Measurements from ENCODE around the gene TATDN3. TPM values are rescaled to one million over a fixed set of nuclear protein-coding genes. Genes with fewer than 3 reads are reported as not detected.

TATDN3 gene
- total RNA-seq, 1 experiment from 2014 or later: 13.8 TPM

GRCh38 chr1:212827831-212828278 is 36.2 kb downstream of the TATDN3 start:
- H3K27me3 Mint-ChIP-seq (ENCODE audit: low read depth): no peaks in the 10 kb centered on the region; the same call in none of the 2 replicates
- Histone ChIP-seq H2BK12ac (ENCODE audit: insufficient read length, low read depth, low read length) (no peak overlapping the region), H3K4me1 (ENCODE audit: insufficient read depth, low read length) (no peaks in the 10 kb centered on the region; the same call in 1 of the 2 replicates), H3K27ac (ENCODE audit: insufficient read length, low read depth, low read length) (no peak overlapping the region), H3T11ph (ENCODE audit: low read length) (no peak overlapping the region), H3K56ac (ENCODE audit: insufficient read length, low read depth, low read length) (no peak overlapping the region), H3K18ac (ENCODE audit: insufficient read length, low read depth, low read length) (no peak overlapping the region), H3K14ac (ENCODE audit: insufficient read depth, low read length) (no peak overlapping the region), H4K5ac (ENCODE audit: insufficient read length, low read depth, low read length) (no peak overlapping the region), H2AFZ (ENCODE audit: low read length) (no peak overlapping the region), H2BK20ac (ENCODE audit: low read depth, low read length, poor library complexity, severe bottlenecking) (no peak overlapping the region), H3K9ac (ENCODE audit: extremely low read depth, insufficient read length, low read length) (no peak overlapping the region), H2AK5ac (ENCODE audit: insufficient read length, low read length) (no peak overlapping the region), H4K8ac (replicated peaks; ENCODE audit: insufficient read length, low read depth, low read length) (no peak overlapping the region), H3K4me2 (ENCODE audit: insufficient read depth, insufficient read length, low read length) (no peak overlapping the region), H3K23me2 (ENCODE audit: insufficient read length, low read depth, low read length, poor library complexity, severe bottlenecking) (no peaks in the 10 kb centered on the region), H4K91ac (ENCODE audit: insufficient read length, low read depth, low read length) (no peak overlapping the region), H2BK15ac (ENCODE audit: low read depth, low read length) (no peak overlapping the region), H4K20me1 (ENCODE audit: control insufficient read depth, insufficient read depth, insufficient read length) (no peaks in the 10 kb centered on the region), H3K23ac (ENCODE audit: insufficient read length, low read depth, low read length) (no peak overlapping the region), H3K79me1 (ENCODE audit: insufficient read depth, low read depth, low read length, poor library complexity, severe bottlenecking) (no peaks in the 10 kb centered on the region), H3K9me3 (ENCODE audit: control insufficient read depth, low read depth, low read length) (peaks cover 10% of the 10 kb centered on the region), H2BK120ac (ENCODE audit: low read depth, low read length, poor library complexity, severe bottlenecking) (no peak overlapping the region), H3K4ac (ENCODE audit: low read depth, low read length) (no peak overlapping the region), H3K79me2 (ENCODE audit: insufficient read depth, low read length) (no peaks in the 10 kb centered on the region), H3K27me3 (ENCODE audit: insufficient read depth, low read length) (no peaks in the 10 kb centered on the region), H2BK5ac (ENCODE audit: insufficient read length, low read length) (no peak overlapping the region)
- no CpG with 5 or more reads among the region's 5 CpGs for WGBS (ENCODE audit: extremely low coverage, insufficient read length, low lambda C conversion rate)
- no peak overlapping the region for H3K4me3 Mint-ChIP-seq
- no peak for DNase-seq
- peak overlapping the region in 1 of 3 experiments; percentile 88; a peak in 1 of 7 replicates for H3K27ac Mint-ChIP-seq
- TF ChIP-seq, protein P1, sequence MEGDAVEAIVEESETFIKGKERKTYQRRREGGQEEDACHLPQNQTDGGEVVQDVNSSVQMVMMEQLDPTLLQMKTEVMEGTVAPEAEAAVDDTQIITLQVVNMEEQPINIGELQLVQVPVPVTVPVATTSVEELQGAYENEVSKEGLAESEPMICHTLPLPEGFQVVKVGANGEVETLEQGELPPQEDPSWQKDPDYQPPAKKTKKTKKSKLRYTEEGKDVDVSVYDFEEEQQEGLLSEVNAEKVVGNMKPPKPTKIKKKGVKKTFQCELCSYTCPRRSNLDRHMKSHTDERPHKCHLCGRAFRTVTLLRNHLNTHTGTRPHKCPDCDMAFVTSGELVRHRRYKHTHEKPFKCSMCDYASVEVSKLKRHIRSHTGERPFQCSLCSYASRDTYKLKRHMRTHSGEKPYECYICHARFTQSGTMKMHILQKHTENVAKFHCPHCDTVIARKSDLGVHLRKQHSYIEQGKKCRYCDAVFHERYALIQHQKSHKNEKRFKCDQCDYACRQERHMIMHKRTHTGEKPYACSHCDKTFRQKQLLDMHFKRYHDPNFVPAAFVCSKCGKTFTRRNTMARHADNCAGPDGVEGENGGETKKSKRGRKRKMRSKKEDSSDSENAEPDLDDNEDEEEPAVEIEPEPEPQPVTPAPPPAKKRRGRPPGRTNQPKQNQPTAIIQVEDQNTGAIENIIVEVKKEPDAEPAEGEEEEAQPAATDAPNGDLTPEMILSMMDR (conservative IDR thresholded peaks at IDR 0.05): no peak
- peaks cover 6 to 9% of the 10 kb centered on the region in 2 experiments; a peak in 3 of 4 replicates for H3K4me1 Mint-ChIP-seq
- H3K9me3 Mint-ChIP-seq: peaks cover 20 to 30% of the 10 kb centered on the region in 2 experiments
- H3K36me3 Mint-ChIP-seq (ENCODE audit: insufficient read depth in 1 of 3, low read depth in 3 of 3): peaks cover 17 to 26% (median 18%) of the 10 kb centered on the region in 3 experiments
